HG03066 (cell line): Measurements from ENCODE around the gene EVI2A.

Experiments used
- ATAC-seq: cut with Tn5 transposase; IDR thresholded peaks from one replicate; pipeline ENCODE4 v1.9.1; 2021; ENCODE audit warnings: low read depth; ENCODE audit not compliant: unreplicated experiment

EVI2A gene

GRCh38 chr17:31279401-31279800 lies 42.0 kb downstream of the EVI2A start:
- no peak for ATAC-seq

- no peak for ATAC-seq
These were observed 46.3 kb downstream of the EVI2A start for GRCh38 chr17:31275116-31275515.

GRCh38 chr17:31274252-31274651 lies 47.2 kb downstream of the EVI2A start:
- no peak for ATAC-seq

GRCh38 chr17:31273516-31273915 lies 47.9 kb downstream of the EVI2A start:
- no peak for ATAC-seq

GRCh38 chr17:31272803-31273202 lies 48.6 kb downstream of the EVI2A start:
- ATAC-seq: no peak

GRCh38 chr17:31272236-31272635 lies 49.2 kb downstream of the EVI2A start:
- no peak for ATAC-seq

GRCh38 chr17:31269578-31269983 lies 51.8 kb downstream of the EVI2A start:
- no peak for ATAC-seq

GRCh38 chr17:31269036-31269577 lies 52.3 kb downstream of the EVI2A start:
- ATAC-seq: no peak
